BE2C (cell line): ENCODE measurements around the gene GPI. TPM values are rescaled to one million over a fixed set of nuclear protein-coding genes. Genes with fewer than 3 reads are reported as not detected.

Experiments used
- DNase-seq: peaks from one replicate; pipeline ENCODE4 v3.0.0-alpha.2; 2020
- H3K27me3 ChIP-seq: fragments of 250-450 bp; sonication (Bioruptor Pico); 2 replicates; pipeline ENCODE4 v1.5.1; 2020; ENCODE audit warnings: mild to moderate bottlenecking
- H3K36me3 ChIP-seq: fragments of 250-450 bp; sonication (Bioruptor Pico); 2 replicates; pipeline ENCODE4 v1.5.1; 2020; ENCODE audit warnings: mild to moderate bottlenecking
- H3K4me1 ChIP-seq: fragments of 250-450 bp; sonication (Bioruptor Pico); 2 replicates; pipeline ENCODE4 v1.5.1; 2020
- H3K4me3 ChIP-seq: 2 replicates; pipeline ENCODE4 v1.5.1; 2011; ENCODE audit warnings: low read depth, low read length
- H3K9me3 ChIP-seq: fragments of 250-450 bp; sonication (Bioruptor Pico); 2 replicates; pipeline ENCODE4 v1.5.1; 2020
- polyA plus RNA-seq: library from polyadenylated mRNA; unstranded; fragments of >200 nt; gene quantifications from one replicate; pipeline ENCODE4 v1.2.1, GENCODE V29; 2012; ENCODE audit warnings: low read depth, missing spikeins; ENCODE audit not compliant: insufficient read length, insufficient read depth
- TF ChIP-seq, protein P1 (sequence below): IDR thresholded peaks from 2 replicates; pipeline ENCODE4 v1.5.1; 2012; ENCODE audit warnings: mild to moderate bottlenecking, low read depth, low read length

Gene GPI
- polyA plus RNA-seq: 548 TPM

DNA sequence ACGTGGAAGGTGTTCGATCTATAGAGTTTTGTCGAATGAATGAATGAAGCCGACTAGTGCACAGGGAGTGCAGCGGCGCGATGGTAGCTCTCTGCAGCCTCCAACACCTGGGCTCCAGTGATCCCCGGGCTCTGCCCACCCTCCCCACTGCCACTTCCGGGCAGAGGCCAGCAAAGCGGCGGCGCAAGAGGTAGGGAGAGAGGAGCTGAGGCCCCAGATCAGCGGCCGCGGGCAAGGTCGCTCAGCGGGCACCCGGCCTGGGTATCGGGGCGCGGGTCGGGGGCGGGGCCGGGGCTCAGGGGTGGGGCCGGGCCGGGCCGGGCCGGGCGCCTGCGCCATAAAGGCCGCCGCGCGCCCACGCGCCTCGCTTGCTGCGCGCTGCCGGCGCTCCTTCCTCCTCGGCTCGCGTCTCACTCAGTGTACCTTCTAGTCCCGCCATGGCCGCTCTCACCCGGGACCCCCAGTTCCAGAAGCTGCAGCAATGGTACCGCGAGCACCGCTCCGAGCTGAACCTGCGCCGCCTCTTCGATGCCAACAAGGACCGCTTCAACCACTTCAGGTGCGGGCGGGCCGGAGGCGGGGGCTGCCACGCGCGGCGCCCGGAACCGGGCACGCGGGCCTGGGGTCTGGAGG is at the start of gene GPI:
GPI (plus strand) TSS at position 367 of the 633 bp plus-strand sequence; CDS start at position 438, 71 bp downstream.
- Histone ChIP-seq H3K36me3 (peaks cover 40% of the 10 kb centered on the region), H3K9me3 (no peaks in the 10 kb centered on the region), H3K4me3 (peak within 1 kb of the TSS; percentile 81), H3K27me3 (no peaks in the 10 kb centered on the region), H3K4me1 (peaks cover 9% of the 10 kb centered on the region)
- TF ChIP-seq, protein P1, sequence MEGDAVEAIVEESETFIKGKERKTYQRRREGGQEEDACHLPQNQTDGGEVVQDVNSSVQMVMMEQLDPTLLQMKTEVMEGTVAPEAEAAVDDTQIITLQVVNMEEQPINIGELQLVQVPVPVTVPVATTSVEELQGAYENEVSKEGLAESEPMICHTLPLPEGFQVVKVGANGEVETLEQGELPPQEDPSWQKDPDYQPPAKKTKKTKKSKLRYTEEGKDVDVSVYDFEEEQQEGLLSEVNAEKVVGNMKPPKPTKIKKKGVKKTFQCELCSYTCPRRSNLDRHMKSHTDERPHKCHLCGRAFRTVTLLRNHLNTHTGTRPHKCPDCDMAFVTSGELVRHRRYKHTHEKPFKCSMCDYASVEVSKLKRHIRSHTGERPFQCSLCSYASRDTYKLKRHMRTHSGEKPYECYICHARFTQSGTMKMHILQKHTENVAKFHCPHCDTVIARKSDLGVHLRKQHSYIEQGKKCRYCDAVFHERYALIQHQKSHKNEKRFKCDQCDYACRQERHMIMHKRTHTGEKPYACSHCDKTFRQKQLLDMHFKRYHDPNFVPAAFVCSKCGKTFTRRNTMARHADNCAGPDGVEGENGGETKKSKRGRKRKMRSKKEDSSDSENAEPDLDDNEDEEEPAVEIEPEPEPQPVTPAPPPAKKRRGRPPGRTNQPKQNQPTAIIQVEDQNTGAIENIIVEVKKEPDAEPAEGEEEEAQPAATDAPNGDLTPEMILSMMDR: no peak
- peak; percentile 70 for DNase-seq

DNA sequence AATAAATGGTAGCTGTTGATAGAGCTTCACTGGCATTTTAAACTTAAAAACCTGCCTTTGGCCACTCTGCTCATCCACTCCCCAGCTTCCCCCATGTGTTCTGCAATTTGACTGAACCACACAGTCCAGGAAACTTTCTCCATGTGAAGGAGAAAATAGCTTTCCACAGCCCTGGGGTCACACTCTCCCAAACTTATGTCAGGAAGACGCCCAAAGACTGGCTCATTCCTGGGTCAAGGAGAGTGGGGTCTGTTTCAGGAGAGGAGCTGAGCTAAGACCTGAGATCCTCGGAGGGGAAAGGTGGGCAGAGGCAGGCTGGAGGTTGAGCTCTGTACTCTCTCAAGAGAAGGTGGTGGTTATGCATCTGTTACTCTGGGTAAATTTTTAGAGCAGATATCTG is 48.7 kb upstream of the GPI start:
- TF ChIP-seq, protein P1: no peak
- Histone ChIP-seq H3K9me3 (no peaks in the 10 kb centered on the region), H3K27me3 (no peaks in the 10 kb centered on the region), H3K36me3 (no peaks in the 10 kb centered on the region), H3K4me1 (no peaks in the 10 kb centered on the region), H3K4me3 (no peak overlapping the region)
- DNase-seq: no peak

GRCh38 chr19:34316741-34317301 is 48.2 kb upstream of the GPI start:
- H3K27me3 ChIP-seq: no peaks in the 10 kb centered on the region
- no peaks in the 10 kb centered on the region for H3K36me3 ChIP-seq
- no peak for DNase-seq
- TF ChIP-seq, protein P1: no peak
- H3K4me1 ChIP-seq: no peaks in the 10 kb centered on the region
- H3K9me3 ChIP-seq: no peaks in the 10 kb centered on the region
- no peak overlapping the region for H3K4me3 ChIP-seq

GRCh38 chr19:34317311-34317927 is 47.6 kb upstream of the GPI start:
- Histone ChIP-seq H3K9me3 (no peaks in the 10 kb centered on the region), H3K36me3 (no peaks in the 10 kb centered on the region), H3K4me3 (no peak overlapping the region), H3K27me3 (no peaks in the 10 kb centered on the region), H3K4me1 (no peaks in the 10 kb centered on the region)
- no peak for DNase-seq
- TF ChIP-seq, protein P1: no peak

- Histone ChIP-seq H3K9me3 (no peaks in the 10 kb centered on the region), H3K4me1 (no peaks in the 10 kb centered on the region), H3K27me3 (no peaks in the 10 kb centered on the region), H3K36me3 (no peaks in the 10 kb centered on the region; the same call in 1 of the 2 replicates), H3K4me3 (no peak overlapping the region)
- TF ChIP-seq, protein P1: no peak
- DNase-seq: no peak
Measured at GRCh38 chr19:34319230-34319585, 45.8 kb upstream of the GPI start.

DNA sequence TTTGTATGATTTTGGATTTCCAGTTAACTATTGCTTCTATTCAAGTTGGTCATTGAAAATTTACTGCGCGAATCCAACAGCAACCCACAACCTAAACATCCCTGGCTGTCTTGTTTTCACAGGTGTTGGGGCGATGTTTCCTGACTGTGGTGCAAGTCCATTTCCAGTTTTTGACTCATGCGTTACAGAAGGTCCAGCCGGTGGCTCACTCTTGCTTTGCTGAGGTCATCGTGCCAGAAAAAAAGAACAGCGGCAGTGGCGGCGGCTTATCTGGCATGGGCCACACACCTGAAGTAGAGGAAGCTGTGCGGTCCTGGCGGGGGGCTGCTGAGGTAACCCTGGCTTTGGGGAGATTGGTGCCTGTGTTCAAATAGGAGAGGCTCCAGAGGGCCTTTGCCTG is 45.2 kb upstream of the GPI start:
- Histone ChIP-seq H3K4me1 (no peaks in the 10 kb centered on the region), H3K36me3 (no peaks in the 10 kb centered on the region; the same call in 1 of the 2 replicates), H3K4me3 (no peak overlapping the region), H3K27me3 (no peaks in the 10 kb centered on the region), H3K9me3 (no peaks in the 10 kb centered on the region)
- DNase-seq: no peak
- TF ChIP-seq, protein P1: no peak
